OCI-LY1 (cell line): ENCODE data around the gene UTP11.

Experiments used
- CTCF ChIP-seq: fragments of 200-600 bp; sonication (generic), shearing (Covaris generic); IDR thresholded peaks from 2 replicates; pipeline ENCODE4 v1.5.1; 2017; ENCODE audit warnings: mild to moderate bottlenecking, antibody characterized with exemption, low read length, moderate library complexity, mixed read lengths
- EZH2 ChIP-seq: fragments of 200-600 bp; sonication (generic), shearing (Covaris generic); IDR thresholded peaks from 2 replicates; pipeline ENCODE4 v1.8.0; 2017; ENCODE audit warnings: borderline replicate concordance, mixed run types, mild to moderate bottlenecking, antibody characterized with exemption, low read length, moderate library complexity, mixed read lengths

- TF ChIP-seq CTCF (peak; percentile 39), EZH2 (no peak)
These were observed 24.8 kb downstream of the UTP11 start for GRCh38 chr1:38037221-38037939.
